GM10266 (cell line): Measurements from ENCODE around the gene ST14.

Experiments
- DNase-seq: peaks from one replicate; pipeline ENCODE4 v3.0.0; 2012; ENCODE audit errors: extremely low spot score
- TF ChIP-seq, protein P1 (sequence below): IDR thresholded peaks from 2 replicates; pipeline ENCODE4 v1.5.1; 2012; ENCODE audit warnings: mild to moderate bottlenecking, low read depth; ENCODE audit not compliant: control insufficient read depth, insufficient read depth; ENCODE audit errors: missing control alignments

The ST14 gene

DNA sequence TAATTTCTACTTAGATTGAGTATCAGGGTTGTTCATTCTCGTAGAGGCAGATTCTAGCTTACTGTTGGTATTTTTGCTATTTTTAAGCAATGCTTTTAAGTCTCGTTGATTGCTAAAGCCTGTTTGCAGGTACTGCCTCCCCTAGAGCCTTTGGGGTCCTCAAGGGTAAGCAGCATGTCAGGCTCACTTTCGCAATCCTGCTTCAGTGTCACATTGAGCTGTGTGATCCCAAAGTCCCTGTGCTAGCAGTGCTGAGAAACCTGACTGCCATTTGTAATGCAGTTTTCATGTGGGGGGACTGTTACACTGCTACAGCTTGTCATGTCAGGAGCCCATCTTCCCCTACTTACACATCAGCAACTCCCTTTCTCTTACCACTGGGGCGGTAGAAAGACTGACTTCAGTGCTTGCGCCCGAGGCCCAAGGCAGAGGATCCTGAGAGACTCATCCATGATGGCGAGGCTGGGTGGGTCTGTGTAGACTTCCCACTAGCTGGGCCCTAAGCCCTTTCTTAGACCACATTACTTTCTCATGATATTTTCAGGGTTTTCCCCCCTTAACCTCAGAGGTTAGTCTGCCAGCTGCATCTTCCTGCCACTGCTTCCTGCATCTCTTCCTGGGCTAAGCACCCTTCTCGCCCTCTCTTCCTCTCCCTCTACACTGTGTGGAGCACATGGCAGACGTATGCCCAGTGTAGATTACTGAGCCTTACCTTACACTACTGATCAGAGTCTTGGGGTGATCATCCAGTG is 40.8 kb upstream of the ST14 start:
- TF ChIP-seq, protein P1, sequence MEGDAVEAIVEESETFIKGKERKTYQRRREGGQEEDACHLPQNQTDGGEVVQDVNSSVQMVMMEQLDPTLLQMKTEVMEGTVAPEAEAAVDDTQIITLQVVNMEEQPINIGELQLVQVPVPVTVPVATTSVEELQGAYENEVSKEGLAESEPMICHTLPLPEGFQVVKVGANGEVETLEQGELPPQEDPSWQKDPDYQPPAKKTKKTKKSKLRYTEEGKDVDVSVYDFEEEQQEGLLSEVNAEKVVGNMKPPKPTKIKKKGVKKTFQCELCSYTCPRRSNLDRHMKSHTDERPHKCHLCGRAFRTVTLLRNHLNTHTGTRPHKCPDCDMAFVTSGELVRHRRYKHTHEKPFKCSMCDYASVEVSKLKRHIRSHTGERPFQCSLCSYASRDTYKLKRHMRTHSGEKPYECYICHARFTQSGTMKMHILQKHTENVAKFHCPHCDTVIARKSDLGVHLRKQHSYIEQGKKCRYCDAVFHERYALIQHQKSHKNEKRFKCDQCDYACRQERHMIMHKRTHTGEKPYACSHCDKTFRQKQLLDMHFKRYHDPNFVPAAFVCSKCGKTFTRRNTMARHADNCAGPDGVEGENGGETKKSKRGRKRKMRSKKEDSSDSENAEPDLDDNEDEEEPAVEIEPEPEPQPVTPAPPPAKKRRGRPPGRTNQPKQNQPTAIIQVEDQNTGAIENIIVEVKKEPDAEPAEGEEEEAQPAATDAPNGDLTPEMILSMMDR, result no peak
- DNase-seq, result peak; percentile 30

DNA sequence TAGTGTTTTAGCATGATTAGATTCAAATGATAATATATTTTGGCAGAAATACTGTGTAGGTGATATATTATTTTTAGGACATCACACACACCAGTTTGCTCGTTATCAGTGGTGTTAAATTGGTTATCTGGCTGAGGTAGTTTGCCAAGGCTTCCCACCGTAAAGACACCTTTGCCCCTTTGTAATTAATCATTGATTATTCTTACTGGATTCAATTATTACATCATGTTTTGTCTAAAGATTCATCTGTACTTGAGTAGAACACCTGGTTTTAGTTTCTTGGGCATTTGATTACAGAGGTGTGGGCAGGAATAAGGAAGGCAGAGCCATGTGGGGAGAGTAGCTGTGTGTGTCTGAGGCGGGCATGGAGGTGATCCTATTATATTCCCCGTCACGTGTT is 39.5 kb upstream of the ST14 start:
- TF ChIP-seq, protein P1, result no peak
- no peak for DNase-seq

DNA sequence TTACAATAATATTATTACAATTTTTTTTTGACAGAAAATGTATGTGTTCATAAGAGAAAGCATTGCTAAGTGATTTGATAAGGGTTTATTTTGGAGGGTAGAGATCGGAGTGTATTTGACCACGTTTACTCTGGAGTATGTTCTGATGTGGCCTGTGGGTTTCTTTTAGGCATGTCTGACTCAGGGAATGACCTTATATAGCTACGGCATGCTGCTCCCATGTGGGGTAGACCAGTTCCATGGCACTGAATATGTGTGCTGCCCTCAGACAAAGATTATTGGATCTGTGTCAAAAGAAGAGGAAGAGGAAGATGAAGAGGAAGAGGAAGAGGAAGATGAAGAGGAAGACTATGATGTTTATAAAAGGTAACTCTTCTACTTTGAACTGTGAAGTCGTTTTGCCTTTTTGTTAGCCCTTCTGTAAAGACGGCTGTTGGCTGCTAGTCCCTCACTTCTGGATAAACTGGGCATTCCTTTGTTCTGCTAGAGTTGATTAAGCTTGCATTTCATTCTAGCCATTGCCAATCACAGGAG is 38.1 kb upstream of the ST14 start:
- TF ChIP-seq, protein P1, result no peak

DNA sequence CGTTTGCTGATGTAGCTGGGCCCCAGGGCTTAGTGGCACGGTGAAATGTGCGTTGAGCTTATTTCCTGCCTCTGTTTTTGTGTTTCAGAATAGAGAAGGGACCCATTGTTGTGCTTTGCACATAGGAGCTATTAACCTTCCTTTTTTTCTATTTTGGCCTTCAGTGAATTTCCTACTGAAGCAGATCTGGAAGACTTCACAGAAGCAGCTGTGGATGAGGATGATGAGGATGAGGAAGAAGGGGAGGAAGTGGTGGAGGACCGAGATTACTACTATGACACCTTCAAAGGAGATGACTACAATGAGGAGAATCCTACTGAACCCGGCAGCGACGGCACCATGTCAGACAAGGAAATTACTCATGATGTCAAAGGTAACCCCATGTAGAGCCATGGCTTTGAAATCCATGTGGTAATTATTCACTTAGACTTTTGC is 37.4 kb upstream of the ST14 start:
- DNase-seq, result no peak
- TF ChIP-seq, protein P1, result no peak

More for the DNA sequence above, 38.1 kb upstream of the ST14 start:
- DNase-seq, result no peak

DNA sequence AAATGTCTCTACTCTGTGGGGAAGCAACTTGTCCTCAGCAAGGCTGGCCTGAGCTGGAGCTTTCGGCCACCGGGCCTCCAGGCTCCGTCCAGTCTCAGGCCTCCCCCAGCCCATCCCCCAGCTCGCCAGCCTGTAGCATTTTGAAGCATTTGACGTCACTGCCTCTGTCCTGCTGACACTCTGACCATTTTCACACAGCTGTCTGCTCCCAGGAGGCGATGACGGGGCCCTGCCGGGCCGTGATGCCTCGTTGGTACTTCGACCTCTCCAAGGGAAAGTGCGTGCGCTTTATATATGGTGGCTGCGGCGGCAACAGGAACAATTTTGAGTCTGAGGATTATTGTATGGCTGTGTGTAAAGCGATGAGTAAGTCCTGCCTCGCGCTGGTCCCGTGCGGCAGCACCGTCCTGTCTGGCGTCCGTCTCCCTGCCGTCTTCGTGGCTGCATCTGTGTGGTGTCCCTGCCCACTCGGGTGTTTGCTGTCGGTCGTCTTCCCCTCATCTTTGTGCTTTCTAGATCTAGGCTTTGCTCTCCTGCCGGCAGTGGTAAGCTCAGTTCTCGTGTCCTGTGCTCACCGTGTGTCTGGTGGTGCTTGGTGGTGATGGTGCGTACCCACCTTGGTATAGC is 36.1 kb upstream of the ST14 start:
- no peak for DNase-seq

DNA sequence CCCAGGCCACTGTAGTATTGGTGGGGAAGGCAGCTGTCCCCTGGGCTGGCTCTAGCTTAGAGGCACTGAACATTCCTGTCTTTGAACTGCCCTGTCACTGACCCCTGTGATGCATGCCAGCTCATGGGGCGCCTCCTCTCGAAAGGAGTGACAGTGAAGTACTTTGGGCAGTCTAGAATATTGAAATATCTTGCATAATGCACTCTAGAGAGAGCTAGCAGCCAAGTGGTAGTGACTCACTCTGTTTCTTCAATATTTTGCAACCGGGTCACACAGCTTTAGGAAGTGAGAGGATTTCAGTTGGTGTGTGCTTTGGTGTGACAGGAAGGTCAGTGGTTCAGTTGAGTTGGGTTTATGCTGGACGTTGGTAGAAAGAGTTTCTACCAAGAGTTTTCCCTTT is 35.5 kb upstream of the ST14 start:
- DNase-seq, result no peak
- TF ChIP-seq, protein P1, result no peak

More for the DNA sequence above, 36.1 kb upstream of the ST14 start:
- TF ChIP-seq, protein P1, result no peak

DNA sequence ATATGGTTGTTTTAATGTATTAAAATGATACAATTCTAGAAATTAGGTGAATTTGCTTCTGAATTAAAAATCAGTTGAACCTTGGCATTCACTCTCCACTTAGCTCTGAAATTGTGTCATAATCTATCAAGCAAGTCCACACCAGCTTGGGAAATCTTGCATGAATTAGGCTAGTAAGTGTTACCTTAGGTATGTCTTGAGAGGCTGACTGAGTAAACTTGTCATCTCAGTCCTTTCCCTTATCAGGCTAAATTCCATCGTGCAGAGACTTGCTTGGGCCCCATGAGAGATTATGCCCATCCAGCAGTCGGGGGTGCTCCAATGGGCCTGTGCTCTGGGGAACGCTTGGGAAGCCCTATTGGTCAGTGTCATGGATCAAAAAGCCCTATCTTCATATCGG is 33.9 kb upstream of the ST14 start:
- TF ChIP-seq, protein P1, result no peak
- DNase-seq, result no peak
